ENCODE results near the gene C4A.
"Not testable (repeated sequence)": the region's sequence is repeated elsewhere in the genome, so short reads cannot be mapped to it uniquely, and the experiment has no call there.

C4A gene

GRCh38 chr6:31981744-31982143 lies at the start of gene C4A:
Gene C4A, plus strand, starts transcription at chr6:31982057. Its CDS starts 51 bp downstream, at chr6:31982108.
- DNase-seq (ENCODE audit: low spot score), result not testable (repeated sequence)

- DNase-seq (ENCODE audit: low spot score), result not testable (repeated sequence)
Observed at GRCh38 chr6:31932137-31932536, 49.7 kb upstream of the C4A start.

GRCh38 chr6:31933537-31933936 lies 48.3 kb upstream of the C4A start:
- DNase-seq (ENCODE audit: low spot score), result no peak

GRCh38 chr6:31935021-31935420 lies 46.8 kb upstream of the C4A start:
- no peak for DNase-seq (ENCODE audit: low spot score)

GRCh38 chr6:31935823-31936222 lies 46.0 kb upstream of the C4A start:
- DNase-seq (ENCODE audit: low spot score), result no peak

- no peak for DNase-seq (ENCODE audit: low spot score)
Observed at GRCh38 chr6:31940256-31940664, 41.6 kb upstream of the C4A start.

- DNase-seq (ENCODE audit: low spot score), result no peak
Observed at GRCh38 chr6:31943742-31944141, 38.1 kb upstream of the C4A start.

GRCh38 chr6:31945154-31945506 lies 36.7 kb upstream of the C4A start:
- no peak for DNase-seq (ENCODE audit: low spot score)

- no peak for DNase-seq (ENCODE audit: low spot score)
Observed at GRCh38 chr6:31945507-31946369, 36.1 kb upstream of the C4A start, which contains the start of gene CFB. Gene CFB, plus strand, starts transcription at chr6:31946095. Its CDS starts 127 bp downstream, at chr6:31946222.

GRCh38 chr6:31946370-31946885 lies 35.4 kb upstream of the C4A start:
- DNase-seq (ENCODE audit: low spot score), result no peak

GRCh38 chr6:31947070-31947675 lies 34.7 kb upstream of the C4A start:
- DNase-seq (ENCODE audit: low spot score), result no peak

GRCh38 chr6:31947864-31948263 lies 34.0 kb upstream of the C4A start:
- DNase-seq (ENCODE audit: low spot score), result no peak

GRCh38 chr6:31948306-31948705 lies 33.6 kb upstream of the C4A start:
- no peak for DNase-seq (ENCODE audit: low spot score)

GRCh38 chr6:31948753-31949413 lies 33.0 kb upstream of the C4A start:
- DNase-seq (ENCODE audit: low spot score), result no peak

GRCh38 chr6:31949926-31950548 lies 31.8 kb upstream of the C4A start:
- DNase-seq (ENCODE audit: low spot score), result no peak

GRCh38 chr6:31952140-31952805 lies 29.6 kb upstream of the C4A start:
- DNase-seq (ENCODE audit: low spot score), result peak; percentile 22

- no peak for DNase-seq (ENCODE audit: low spot score)
Observed at GRCh38 chr6:31952890-31953289, 29.0 kb upstream of the C4A start.

GRCh38 chr6:31954511-31954910 lies 27.3 kb upstream of the C4A start:
- no peak for DNase-seq (ENCODE audit: low spot score)

GRCh38 chr6:31956796-31957195 lies 25.1 kb upstream of the C4A start:
- no peak for DNase-seq (ENCODE audit: low spot score)

- DNase-seq (ENCODE audit: low spot score), result no peak
Observed at GRCh38 chr6:31958412-31958740, 23.5 kb upstream of the C4A start.

GRCh38 chr6:31958741-31959739 lies 22.8 kb upstream of the C4A start, which contains the start of the genes NELFE and SKIC2:
Gene NELFE, minus strand, starts transcription at chr6:31958971. Its CDS starts 525 bp downstream, at chr6:31958446.
Gene SKIC2, plus strand, starts transcription at chr6:31959175. Its CDS starts 18 bp downstream, at chr6:31959193.
- DNase-seq (ENCODE audit: low spot score), result peak; percentile 99

Measured in activated CD4-positive, alpha-beta T cell treated with anti-CD3 and anti-CD28 coated beads, Interleukin-2, Interleukin-4, amounts not matched to agents 100 ng/mL and 50 ng/mL, durations not matched to agents 16 hours and 8 hours (primary cell).